Stimulated activated CD4-positive, alpha-beta T cell treated with anti-CD3 and anti-CD28 coated beads, Interleukin-15, amount 100 ng/mL, for 1 hour (primary cell): ENCODE data around the gene LCN6.
"Not testable (repeated sequence)": the region's sequence is repeated elsewhere in the genome, so short reads cannot be mapped to it uniquely, and the experiment has no call there.

Experiments
- DNase-seq, 2 donors: peaks; one replicate each; pipeline ENCODE4 v3.0.0-alpha.2; 2020; ENCODE audit warnings: low read depth in 1 of 2, low spot score in 1 of 2

LCN6 gene

DNA sequence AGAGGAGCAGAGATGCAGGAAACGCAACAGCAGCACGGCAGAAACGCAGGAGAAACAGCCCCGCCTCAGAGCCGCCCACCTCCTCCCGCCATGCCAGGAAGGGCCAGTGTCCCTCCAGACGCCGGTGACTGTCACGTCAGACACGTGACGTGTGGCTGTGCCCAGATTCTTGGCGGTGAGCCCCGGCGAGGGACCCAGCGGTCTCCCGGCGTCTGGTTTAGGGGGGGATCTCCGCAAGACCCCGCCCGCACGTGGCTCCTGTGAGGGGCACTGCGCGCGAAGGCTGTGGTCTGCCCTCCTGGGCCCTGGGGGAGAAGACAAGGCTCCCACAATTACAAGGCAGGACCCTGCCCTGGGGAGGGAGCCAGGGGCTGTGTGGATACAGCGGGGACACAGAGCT is 12.1 kb upstream of the LCN6 start:
- no peak for DNase-seq

DNA sequence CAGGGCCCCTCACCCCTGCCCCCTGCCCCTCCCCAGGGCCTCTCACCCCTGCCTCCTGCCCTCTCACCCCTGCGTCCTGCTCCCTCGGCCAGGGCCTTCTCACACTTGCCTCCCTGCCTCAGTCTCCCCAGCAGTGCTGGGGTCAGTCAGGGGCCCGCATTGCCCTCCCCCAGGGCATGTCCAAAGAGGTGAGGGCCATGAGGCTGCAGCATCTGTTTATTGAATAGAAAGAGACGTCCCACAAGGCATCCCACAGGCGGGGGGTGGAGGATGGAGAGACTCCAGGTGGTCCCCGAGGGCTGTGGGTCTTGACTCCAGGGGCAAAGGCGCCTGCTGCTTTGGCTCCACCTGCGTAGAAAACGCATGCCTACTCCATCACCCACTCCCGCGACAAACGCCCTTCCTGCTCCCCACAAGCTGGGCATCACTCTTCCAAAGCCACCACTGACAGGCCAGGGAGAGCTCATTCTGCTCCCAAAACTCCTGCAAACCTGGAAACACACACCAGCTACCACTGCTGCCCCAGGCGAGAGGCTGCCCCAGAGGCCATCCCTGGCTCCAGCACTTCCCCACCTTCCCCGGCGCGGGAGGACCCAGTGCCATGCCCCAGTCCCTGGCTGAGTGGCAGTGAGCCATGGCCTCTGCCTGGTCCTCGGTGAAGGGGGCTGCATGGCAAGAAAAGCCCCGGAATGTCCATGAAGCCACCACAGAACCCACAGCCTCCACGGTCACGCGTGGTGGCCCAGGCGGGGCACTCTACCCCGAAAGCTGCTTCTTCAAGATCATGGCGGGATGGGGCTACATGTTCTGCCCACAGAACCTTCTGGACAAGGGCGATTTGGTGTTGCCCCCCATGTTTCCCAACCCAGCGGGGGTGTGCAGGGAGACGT is 11.4 kb upstream of the LCN6 start:
- DNase-seq = no peak

DNA sequence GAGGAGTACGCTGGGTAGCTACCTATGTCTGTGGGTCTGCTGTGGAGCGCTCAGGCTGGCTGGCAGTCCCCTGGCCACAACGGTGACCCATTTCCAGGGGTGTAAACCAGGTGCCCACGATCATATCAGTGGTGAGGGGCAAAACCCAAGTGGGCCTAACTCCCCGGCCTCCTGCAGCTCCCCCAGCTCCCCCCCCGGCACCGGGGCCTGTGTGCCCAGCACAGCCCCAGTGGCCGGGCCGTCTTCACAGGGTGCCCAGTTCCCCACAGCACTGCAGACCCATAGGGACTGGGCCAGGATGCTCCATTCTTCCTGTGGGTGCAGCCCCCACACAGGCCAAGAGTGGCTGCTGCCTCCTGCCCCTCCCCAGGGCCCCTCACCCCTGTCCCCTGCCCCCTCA is 10.7 kb upstream of the LCN6 start:
- DNase-seq = no peak

DNA sequence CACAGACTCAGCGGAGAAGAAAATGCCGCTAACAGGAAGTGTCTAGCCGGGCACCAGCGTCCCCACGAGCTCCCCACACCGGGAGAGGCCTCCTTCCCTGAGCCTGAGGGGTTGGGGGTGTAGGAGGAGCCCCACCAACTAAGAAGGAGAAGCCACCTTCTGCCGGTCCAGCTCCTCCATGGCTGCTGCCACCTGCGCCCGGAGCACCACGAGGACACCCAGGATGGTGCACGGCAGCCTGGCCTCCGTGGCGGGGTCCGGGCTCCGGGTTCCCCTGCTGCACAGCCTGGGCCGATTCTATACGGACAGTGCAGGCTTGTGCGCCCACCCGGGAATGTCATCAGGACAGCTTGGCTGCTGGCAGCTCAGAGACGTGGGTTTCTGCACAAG is 9.4 kb upstream of the LCN6 start:
- no peak for DNase-seq

DNA sequence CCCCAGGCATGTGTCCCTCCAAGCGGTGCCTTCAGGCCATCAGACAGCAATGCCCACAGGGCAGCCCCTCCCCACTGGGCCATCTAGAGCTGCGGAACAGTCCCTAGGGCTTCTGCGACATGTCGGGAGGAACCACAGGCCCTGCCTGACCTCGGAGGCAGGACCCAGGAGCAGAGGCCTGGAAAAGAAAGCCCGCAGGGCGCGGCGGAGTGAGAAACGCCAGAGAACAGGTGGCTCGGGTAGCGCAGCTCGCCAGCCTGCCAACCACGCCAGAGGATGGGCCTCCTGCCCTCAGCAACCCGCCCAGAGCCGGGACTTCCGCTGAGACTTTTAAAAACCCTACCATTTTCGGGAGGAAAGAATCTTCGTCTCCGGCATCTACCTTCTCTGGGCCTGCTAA is 9.0 kb upstream of the LCN6 start:
- DNase-seq = no peak

DNA sequence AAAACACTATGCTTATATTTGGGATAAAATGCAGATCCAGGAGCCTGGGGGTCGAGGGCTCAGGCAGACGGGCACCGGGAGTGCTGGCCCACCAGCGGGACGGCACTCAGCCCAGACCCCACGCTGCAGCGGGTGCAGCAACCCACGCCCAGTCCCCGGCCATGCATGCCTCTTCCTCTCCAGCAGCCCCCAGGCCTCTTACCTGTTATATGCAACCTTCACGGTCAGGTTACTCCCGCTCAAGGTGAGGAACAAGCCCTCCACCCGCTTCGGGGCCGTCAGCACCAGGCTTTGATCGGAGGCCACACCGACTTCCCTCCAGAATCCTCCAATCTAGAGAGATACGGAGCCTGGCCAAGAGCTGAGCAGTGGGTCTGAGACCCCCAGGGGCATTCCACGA is 8.5 kb upstream of the LCN6 start:
- no peak for DNase-seq

DNA sequence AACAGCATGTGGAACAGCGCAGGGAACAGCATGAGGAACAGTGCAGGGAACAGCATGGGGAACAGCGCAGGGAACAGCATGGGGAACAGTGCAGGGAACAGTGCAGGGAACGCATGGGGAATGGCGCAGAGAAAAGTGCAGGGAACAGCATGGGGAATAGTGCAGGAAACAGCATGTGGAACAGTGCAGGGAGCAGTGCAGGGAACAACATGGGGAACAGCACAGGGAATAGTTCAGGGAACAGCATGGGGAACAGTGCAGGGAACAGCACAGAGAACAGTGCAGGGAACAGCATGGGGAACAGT is 7.8 kb upstream of the LCN6 start:
- no peak for DNase-seq

DNA sequence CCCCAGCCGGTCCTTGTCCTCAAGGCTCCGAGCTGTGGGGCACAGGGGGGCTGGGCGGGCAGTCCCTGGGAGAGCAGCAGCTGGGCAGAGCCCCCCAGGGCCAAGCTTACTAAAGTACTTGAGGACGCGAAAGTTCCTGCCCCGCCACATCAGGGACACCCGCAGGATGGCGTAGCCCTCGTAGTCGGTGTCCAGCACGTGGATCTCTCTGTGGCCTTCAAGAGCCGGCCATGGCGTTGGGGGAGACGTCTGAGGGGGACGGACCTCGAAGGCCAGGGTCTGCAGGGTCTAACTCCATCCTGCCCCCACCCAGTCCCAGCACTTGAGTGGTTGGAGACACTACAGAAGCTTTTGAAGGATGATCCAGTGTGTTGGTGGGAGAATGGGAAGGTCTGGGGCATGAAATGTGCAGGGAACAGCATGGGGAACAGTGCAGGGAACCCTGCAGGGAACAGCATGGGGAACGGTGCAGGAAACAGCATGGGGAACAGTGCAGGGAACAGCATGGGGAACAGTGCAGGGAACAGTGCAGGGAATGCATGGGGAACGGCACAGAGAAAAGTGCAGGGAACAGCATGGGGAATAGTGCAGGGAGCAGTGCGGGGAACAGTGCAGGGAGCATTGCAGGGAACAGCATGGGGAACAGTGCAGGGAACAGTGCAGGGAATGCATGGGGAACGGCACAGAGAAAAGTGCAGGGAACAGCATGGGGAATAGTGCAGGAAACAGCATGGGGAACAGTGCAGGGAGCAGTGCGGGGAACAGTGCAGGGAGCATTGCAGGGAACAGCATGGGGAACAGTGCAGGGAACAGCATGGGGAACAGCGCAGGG is 7.2 kb upstream of the LCN6 start:
- DNase-seq = not testable (repeated sequence)

DNA sequence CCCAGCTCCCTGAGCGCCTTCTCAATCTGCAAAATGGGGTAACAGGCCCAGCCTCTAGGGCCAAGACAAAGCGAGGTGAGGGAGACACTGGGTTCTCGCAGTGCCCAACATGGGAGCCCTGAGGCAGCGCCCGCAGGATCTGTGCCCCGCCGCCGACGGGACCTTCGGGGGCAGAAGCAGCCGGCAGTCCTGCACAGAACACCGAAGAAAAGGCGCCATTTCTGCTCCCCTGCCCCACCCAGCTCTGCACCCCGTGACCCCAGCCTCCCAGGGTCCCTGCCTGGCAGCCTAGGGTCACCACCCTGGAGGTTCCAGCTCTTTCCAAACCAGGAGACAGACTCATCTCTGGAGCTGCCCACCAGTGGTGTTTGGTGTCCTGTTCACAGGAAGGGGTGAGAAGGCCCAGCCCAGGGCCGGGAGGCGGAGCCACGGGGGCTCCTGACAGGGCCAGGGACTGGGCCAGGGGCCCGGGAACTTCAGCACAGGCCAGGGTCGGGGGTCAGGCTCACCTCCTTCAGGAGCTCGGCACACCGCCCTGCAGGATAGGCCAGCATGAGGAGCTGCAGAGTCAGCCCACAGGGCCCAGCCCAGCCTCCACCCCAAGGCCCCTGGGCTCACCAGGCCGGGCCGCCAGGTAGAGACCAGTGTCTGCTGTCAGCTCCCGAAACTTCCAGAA is 6.4 kb upstream of the LCN6 start:
- DNase-seq = no peak

DNA sequence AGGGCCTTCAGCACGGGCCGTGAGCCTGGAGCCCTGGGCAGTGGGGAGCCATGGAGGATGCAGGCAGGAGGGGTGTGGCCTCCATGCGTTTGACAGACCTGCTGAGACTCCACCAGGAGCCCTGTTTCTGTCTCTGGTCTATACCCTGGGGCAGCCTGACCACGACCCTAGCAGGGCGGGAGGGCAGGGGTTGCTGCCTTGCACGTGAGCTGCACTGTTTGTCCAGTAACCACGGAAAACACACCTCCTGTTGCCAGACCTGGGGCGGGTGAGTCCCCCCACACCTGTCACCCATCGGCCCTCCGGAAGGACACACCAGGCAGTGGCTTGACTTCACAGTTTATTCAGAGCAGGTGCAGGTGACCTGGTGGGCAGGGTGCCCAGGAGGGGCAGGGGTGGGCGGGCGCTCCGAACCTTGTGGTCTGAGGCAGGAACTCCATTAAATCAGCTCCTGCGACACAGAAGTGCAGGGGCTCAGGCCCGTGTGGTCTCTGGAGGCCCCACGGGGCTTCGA is 5.8 kb upstream of the LCN6 start:
- DNase-seq = no peak

DNA sequence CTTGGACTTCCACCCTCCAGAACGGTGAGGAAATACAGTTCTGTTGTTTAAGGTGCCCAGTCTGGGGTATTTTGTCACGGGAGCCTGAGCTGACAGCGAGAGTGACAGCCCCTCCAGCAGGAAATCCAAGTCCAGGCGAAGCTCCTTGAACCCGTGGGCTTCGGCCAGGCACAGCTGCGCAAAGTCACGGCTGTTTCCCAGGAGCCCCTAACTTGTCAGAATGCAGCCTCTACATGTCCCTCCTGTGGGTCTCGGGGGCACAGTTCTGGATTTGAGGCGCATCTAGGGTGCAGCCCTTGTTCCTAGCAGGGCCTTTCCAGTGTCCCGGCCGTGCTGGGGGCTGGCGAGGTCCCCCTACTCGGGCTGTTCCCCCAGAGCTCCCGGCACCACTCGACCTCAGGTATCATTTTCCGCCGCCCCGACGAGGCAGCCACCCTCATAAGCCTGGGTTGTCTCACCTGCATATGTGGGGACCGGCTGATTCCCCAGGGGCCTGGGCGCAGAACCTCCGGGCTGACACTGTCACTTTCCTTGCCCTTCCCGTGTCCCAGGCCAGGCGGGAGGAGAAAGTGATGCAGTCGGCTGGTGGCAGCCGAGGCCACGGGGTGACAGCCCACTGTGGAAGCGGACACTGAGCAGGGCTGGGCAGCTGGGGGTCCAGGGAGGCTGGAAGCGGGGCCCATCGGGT is 5.2 kb upstream of the LCN6 start:
- DNase-seq = no peak

DNA sequence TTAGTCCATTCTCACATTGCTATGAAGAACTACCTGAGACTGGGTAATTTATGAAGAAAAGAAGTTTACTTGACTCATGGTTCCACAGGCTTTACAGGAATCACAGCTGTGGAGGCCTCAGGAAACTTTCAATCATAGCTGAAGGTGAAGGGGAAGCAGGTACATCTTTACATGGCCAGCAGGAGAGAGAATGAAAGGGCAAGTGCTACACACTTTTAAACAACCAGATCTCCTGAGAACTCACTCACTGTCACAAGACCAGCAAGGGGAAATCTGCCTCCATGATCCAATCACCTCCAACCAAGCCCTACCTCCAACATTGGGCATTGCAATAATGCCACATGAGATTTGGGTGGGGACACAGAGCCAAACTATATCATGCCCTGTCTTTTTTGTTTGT is 3.5 kb upstream of the LCN6 start:
- DNase-seq = no peak

DNA sequence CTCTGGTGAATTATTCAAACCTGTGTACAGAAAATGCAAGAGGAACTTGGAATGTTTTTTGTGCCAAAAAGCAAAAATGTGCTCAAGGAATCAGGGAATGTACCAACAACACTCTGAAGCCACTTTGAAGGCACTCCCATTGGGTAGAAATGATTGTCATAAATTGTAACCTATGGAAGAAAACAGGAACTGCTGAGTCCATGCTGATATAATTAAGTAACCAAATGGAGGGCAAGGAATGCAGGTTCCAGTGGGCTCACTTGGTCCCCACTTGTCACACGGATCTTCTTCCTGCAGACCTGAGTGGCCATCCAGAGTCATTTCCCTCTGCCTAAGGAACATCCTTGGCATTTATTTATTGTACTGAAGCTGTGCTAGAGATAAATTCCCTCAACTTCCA is 2.9 kb upstream of the LCN6 start:
- DNase-seq = no peak

DNA sequence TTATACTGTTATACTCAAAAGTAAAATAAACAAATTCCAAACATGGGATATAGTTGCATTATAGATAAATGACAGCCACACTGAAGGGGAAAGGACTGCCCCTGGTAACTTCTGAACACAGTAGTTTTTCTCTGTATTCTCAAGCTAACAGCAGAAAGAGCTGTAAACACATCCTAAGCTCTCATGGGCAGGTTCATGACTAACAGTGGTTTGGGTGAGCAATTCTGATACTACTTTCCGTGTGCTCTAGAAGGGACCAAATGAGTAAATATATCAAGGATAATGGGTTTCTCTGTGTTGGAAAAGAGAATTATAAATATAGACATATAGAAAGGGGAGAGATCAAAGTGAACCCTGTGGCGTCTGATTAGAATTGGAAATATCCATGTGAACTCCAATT is 2.2 kb upstream of the LCN6 start:
- DNase-seq = no peak

DNA sequence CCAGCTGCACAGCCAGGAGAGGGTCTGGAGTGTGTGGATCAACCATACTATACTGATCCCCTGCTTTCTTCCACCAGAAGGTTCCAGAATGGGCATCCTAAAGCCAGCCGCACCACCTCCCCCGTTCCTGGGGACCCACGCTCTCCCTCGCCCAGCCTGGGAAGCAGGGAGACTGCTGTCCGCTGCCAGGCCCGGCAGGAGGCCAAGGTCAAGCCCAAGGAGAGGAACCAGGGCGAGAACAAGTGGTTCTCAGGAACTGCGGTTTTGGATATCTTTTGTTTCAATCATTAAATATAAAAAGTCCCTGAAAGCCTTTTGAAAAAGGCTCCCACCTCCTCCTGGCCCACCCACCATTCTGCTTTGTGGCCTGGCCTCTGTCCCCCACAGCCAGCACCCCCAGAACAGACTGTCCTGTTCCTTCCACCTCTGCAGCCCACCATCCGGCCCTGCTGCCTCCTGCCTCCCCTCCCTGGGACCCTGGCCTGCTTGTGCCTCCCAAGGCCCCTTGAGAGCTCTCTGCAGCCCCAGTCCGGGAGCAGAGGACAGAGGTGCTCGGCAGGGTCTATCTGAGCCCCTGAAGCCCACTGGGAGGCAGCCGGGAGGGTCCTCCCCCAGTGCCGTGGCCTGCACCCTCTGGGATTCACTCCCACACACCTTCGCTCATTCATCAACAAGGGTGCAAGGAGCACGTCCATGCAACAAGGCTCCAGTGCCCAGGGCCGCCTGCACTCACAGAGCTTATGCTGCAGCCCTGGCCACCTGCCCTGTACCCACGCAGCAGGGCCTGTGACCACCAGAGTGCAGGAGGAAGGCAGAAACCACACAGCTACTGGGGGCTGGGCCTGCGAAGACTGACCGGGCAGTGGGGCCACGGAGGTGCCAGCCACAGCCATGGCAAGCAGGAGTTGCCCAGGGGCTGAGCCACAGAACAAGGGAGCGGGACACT is 614 bp upstream of the LCN6 start:
- DNase-seq = no peak

DNA sequence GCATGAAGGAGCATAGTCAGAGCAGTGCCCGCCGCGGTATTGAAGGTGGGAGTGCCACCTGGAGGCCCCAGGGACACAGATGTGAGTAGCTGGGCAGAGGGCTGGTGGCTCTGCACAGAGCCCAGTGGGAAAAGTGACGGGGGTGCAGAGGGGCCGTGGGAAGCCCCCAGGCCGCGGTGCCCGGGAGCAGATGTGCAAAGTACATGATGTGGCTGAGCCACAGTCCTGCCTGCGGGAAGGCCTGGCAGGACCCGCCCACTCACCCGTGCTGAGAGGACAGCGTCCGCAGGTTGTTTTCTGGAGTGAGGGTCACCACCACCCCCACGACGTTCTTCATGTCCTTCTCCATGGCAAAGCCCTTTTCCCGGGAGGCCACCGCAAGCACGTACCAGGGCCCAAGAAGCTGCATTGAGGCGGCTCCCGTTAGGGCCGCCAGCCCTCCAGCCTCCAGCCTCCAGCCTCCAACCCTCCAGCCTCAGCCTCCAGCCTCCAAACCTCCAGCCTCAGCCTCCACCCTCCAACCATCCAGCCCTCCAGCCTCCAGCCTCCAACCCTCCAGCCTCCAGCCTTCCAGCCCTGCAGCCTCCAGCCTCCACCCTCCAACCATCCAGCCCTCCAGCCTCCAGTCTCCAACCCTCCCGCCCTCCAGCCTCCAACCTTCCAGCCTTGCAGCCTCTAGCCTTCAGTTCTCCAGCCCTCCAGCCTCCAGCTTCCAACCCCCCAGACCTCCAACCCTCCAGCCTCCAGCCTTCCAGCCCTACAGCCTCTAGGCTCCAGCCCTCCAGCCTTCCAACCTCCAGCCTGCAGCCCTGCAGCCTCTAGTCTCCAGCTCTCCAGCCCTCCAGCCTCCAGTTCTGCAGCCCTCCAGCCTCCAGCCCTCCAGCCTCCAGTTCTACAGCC is 914 bp downstream of the LCN6 start:
- DNase-seq = no peak

DNA sequence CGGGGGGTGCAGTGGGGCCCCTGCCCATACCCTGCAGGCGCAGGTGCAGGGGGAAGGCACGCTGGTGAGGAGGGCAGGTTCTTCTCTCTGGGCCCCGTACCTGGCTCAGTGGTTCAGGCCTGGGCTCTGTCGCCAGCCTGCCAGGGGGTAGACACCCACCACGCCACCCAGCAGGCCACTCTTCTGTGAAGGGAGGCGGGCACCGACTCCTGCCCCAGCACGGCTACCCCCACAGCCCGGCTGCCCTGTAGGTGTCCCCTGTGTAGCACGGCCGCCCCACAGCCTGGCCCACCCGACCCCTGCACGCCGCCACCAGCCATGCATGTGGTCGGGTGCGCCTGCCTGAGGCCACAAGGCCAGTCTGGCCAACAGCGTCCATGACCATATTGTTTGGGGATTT is 1.7 kb downstream of the LCN6 start:
- no peak for DNase-seq

DNA sequence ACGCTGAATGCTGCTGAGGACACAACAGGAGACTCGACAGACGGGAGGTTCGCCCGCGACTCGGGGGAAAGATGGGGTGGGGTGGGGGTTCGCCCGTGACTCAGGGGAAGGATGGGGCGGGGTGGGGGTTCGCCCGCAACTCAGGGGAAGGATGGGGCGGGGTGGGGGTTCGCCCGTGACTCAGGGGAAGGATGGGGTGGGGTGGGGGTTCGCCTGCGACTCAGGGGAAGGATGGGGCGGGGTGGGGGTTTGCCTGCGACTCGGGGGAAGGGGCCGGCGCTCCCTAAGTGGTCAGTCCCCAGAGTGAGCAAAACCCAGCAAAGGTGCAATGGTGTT is 2.2 kb downstream of the LCN6 start:
- DNase-seq = no peak

DNA sequence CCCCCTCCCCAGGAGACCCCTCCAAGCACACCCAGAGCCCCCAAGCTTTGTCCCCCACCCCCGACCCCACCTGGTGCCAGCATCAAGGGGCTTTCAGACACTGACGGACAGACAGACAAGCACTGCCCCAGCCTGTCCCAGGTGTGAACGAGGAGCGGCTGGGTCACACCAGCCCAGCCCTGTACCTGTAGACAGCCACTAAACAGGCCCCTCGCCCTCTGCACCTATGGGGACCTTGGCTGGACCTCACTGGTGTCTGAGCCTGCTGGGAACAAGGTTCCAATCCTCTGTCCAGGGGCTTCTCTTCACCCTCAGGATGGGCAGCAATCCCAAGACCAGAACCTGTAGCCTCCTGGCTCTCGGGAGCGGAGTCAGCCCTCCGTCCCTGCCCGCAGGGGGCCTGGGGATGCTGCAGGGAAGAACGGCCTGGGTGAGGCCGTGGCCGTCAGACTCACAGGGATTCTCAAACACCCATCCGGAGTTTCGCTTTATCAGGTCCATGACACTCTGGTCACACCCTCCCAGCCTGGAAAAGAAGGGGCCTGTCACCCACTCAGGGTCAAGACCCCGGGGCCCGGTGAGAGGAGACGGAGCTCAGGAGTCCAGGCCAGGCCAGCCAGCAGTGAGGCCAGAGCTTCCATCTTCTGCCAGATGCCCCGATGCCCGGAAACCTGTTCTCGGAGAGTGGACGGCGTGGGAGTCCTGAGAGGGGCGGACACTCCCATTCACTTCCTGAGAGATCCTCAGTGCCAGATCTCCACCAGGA is 2.8 kb downstream of the LCN6 start:
- no peak for DNase-seq
